ENCODE results near the gene ERG28.

GRCh38 chr14:75650253-75651058 is 10.2 kb downstream of the ERG28 start:
- TF ChIP-seq POLR2A (IDR thresholded peaks at IDR 0.05), result no peak
- TF ChIP-seq, protein P1, sequence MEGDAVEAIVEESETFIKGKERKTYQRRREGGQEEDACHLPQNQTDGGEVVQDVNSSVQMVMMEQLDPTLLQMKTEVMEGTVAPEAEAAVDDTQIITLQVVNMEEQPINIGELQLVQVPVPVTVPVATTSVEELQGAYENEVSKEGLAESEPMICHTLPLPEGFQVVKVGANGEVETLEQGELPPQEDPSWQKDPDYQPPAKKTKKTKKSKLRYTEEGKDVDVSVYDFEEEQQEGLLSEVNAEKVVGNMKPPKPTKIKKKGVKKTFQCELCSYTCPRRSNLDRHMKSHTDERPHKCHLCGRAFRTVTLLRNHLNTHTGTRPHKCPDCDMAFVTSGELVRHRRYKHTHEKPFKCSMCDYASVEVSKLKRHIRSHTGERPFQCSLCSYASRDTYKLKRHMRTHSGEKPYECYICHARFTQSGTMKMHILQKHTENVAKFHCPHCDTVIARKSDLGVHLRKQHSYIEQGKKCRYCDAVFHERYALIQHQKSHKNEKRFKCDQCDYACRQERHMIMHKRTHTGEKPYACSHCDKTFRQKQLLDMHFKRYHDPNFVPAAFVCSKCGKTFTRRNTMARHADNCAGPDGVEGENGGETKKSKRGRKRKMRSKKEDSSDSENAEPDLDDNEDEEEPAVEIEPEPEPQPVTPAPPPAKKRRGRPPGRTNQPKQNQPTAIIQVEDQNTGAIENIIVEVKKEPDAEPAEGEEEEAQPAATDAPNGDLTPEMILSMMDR (IDR thresholded peaks at IDR 0.05 in 4 of 5, conservative IDR thresholded peaks at IDR 0.05 in 1 of 5), result no peak

Measured in gastrocnemius medialis (tissue), 4 donors.